H9 (cell line): Measurements from ENCODE around the gene GPD1L. TPM values are rescaled to one million over a fixed set of nuclear protein-coding genes. Genes with fewer than 3 reads are reported as not detected.

Experiments used
- DNase-seq: peaks from one replicate; pipeline ENCODE4 v3.0.0-alpha.2; 2017
- H2AFZ ChIP-seq: one replicate; pipeline ENCODE4 v1.6.1; 2013; ENCODE audit warnings: mild to moderate bottlenecking, low read length, control low read depth, moderate library complexity
- H2AK5ac ChIP-seq: 2 replicates; pipeline ENCODE4 v1.6.1; 2013; ENCODE audit warnings: low read length, control low read depth, mixed read lengths; ENCODE audit not compliant: insufficient read length
- H2BK120ac ChIP-seq: one replicate; pipeline ENCODE4 v1.6.1; 2013; ENCODE audit warnings: low read depth, mild to moderate bottlenecking, low read length, control low read depth, inconsistent platforms; ENCODE audit not compliant: poor library complexity, severe bottlenecking
- H2BK12ac ChIP-seq: 2 replicates; pipeline ENCODE4 v1.6.1; 2013; ENCODE audit warnings: low read length, control low read depth, mixed read lengths, low read depth; ENCODE audit not compliant: insufficient read length
- H2BK15ac ChIP-seq: 2 replicates; pipeline ENCODE4 v1.6.1; 2013; ENCODE audit warnings: low read depth, low read length, control low read depth
- H2BK20ac ChIP-seq: one replicate; pipeline ENCODE4 v1.6.1; 2013; ENCODE audit warnings: low read depth, mild to moderate bottlenecking, low read length, control low read depth, inconsistent platforms; ENCODE audit not compliant: poor library complexity, severe bottlenecking
- H2BK5ac ChIP-seq: 2 replicates; pipeline ENCODE4 v1.6.1; 2013; ENCODE audit warnings: low read length, control low read depth, mixed read lengths; ENCODE audit not compliant: insufficient read length
- H3K14ac ChIP-seq: 2 replicates; pipeline ENCODE4 v1.6.1; 2013; ENCODE audit warnings: low read length, control low read depth; ENCODE audit not compliant: insufficient read depth
- H3K18ac ChIP-seq: 2 replicates; pipeline ENCODE4 v1.6.1; 2013; ENCODE audit warnings: low read depth, mild to moderate bottlenecking, mixed read lengths, low read length, control low read depth; ENCODE audit not compliant: insufficient read length
- H3K23ac ChIP-seq: 2 replicates; pipeline ENCODE4 v1.6.1; 2013; ENCODE audit warnings: low read length, control low read depth, mixed read lengths, low read depth; ENCODE audit not compliant: insufficient read length
- H3K23me2 ChIP-seq: 2 replicates; pipeline ENCODE4 v1.6.1; 2013; ENCODE audit warnings: low read depth, mild to moderate bottlenecking, mixed read lengths, low read length, control low read depth; ENCODE audit not compliant: insufficient read length, poor library complexity, severe bottlenecking
- H3K27ac ChIP-seq: 2 replicates; pipeline ENCODE4 v1.5.1; 2013; ENCODE audit warnings: low read length, control low read depth, mixed read lengths, low read depth; ENCODE audit not compliant: insufficient read length
- H3K27me3 ChIP-seq: 2 replicates; pipeline ENCODE4 v1.6.1; 2013; ENCODE audit warnings: low read length, control low read depth, inconsistent platforms; ENCODE audit not compliant: insufficient read depth
- H3K4ac ChIP-seq: 2 replicates; pipeline ENCODE4 v1.6.1; 2013; ENCODE audit warnings: low read depth, mild to moderate bottlenecking, control low read depth, inconsistent platforms, low read length, moderate library complexity
- H3K4me1 ChIP-seq: 2 replicates; pipeline ENCODE4 v1.6.1; 2013; ENCODE audit warnings: low read length, control low read depth, inconsistent platforms; ENCODE audit not compliant: insufficient read depth
- H3K4me2 ChIP-seq: 2 replicates; pipeline ENCODE4 v1.6.1; 2013; ENCODE audit warnings: low read length, control low read depth, mixed read lengths; ENCODE audit not compliant: insufficient read length, insufficient read depth
- H3K56ac ChIP-seq: 2 replicates; pipeline ENCODE4 v1.6.1; 2013; ENCODE audit warnings: low read depth, mild to moderate bottlenecking, mixed read lengths, low read length, control low read depth; ENCODE audit not compliant: insufficient read length
- H3K79me1 ChIP-seq: 2 replicates; pipeline ENCODE4 v1.6.1; 2013; ENCODE audit warnings: low read depth, mild to moderate bottlenecking, moderate library complexity, low read length, control low read depth, inconsistent platforms; ENCODE audit not compliant: insufficient read depth, poor library complexity, severe bottlenecking
- H3K79me2 ChIP-seq: 2 replicates; pipeline ENCODE4 v1.6.1; 2013; ENCODE audit warnings: low read length, control low read depth, inconsistent platforms; ENCODE audit not compliant: insufficient read depth
- H3K9ac ChIP-seq: 2 replicates; pipeline ENCODE4 v1.6.1; 2013; ENCODE audit warnings: low read length, control low read depth, mixed read lengths; ENCODE audit not compliant: insufficient read length; ENCODE audit errors: extremely low read depth
- H3K9me3 ChIP-seq: one replicate; pipeline ENCODE4 v1.6.1; 2013; ENCODE audit warnings: low read depth, low read length, inconsistent platforms; ENCODE audit not compliant: control insufficient read depth
- H3T11ph ChIP-seq: one replicate; pipeline ENCODE4 v1.6.1; 2013; ENCODE audit warnings: mild to moderate bottlenecking, low read length, control low read depth, inconsistent platforms
- H4K20me1 ChIP-seq: one replicate; pipeline ENCODE4 v1.6.1; 2013; ENCODE audit not compliant: control insufficient read depth, insufficient read length, insufficient read depth
- H4K5ac ChIP-seq: 2 replicates; pipeline ENCODE4 v1.6.1; 2013; ENCODE audit warnings: low read depth, mild to moderate bottlenecking, mixed read lengths, low read length, control low read depth; ENCODE audit not compliant: insufficient read length
- H4K8ac ChIP-seq: replicated peaks from 2 replicates; pipeline ENCODE4 v1.6.1; 2013; ENCODE audit warnings: low read length, control low read depth, mixed read lengths, low read depth; ENCODE audit not compliant: insufficient read length
- H4K91ac ChIP-seq: 2 replicates; pipeline ENCODE4 v1.6.1; 2013; ENCODE audit warnings: low read depth, mild to moderate bottlenecking, moderate library complexity, mixed read lengths, low read length, control low read depth; ENCODE audit not compliant: insufficient read length
- H3K27ac Mint-ChIP-seq, 3 experiments: 2 replicates in 2 of 3; 3 replicates in 1 of 3; pipeline ENCODE4 v1.8.0; 2020 to 2021; ENCODE audit warnings: mixed read lengths in 3 of 3, mild to moderate bottlenecking in 1 of 3, moderate library complexity in 1 of 3
- H3K27me3 Mint-ChIP-seq: 2 replicates; pipeline ENCODE4 v1.8.0; 2021; ENCODE audit warnings: low read depth, mild to moderate bottlenecking, moderate library complexity, mixed read lengths
- H3K36me3 Mint-ChIP-seq, 3 experiments: 2 replicates in 2 of 3; 3 replicates in 1 of 3; pipeline ENCODE4 v1.8.0; 2020 to 2021; ENCODE audit warnings: low read depth in 3 of 3, mixed read lengths in 3 of 3; ENCODE audit not compliant: insufficient read depth in 1 of 3
- H3K4me1 Mint-ChIP-seq, 2 experiments: 2 replicates each; pipeline ENCODE4 v1.8.0; 2020; ENCODE audit warnings: mixed read lengths in 2 of 2
- H3K4me3 Mint-ChIP-seq, 2 experiments: 2 replicates in 1 of 2; 3 replicates in 1 of 2; pipeline ENCODE4 v1.8.0; 2020 to 2021; ENCODE audit warnings: mild to moderate bottlenecking in 2 of 2, mixed read lengths in 2 of 2, moderate library complexity in 1 of 2
- H3K9me3 Mint-ChIP-seq, 2 experiments: 2 replicates in 1 of 2; 3 replicates in 1 of 2; pipeline ENCODE4 v1.8.0; 2020; ENCODE audit warnings: mild to moderate bottlenecking in 2 of 2, mixed read lengths in 2 of 2, moderate library complexity in 1 of 2
- CTCF ChIP-seq: fragments of 200-600 bp; sonication (generic); conservative IDR thresholded peaks from 3 replicates; pipeline ENCODE4 v1.8.0; 2021; ENCODE audit warnings: antibody characterized with exemption, mild to moderate bottlenecking
- WGBS: extraction: QIAGEN DNeasy Blood & Tissue Kit; methylation state at CpG from one replicate; pipeline ENCODE4 v1.1.7; 2013; ENCODE audit warnings: missing lambda C conversion rate, low lambda C conversion rate, mixed read lengths; ENCODE audit not compliant: insufficient read length; ENCODE audit errors: extremely low coverage; 5-methylcytosine and 5-hydroxymethylcytosine counted together
- total RNA-seq: library from RNA; stranded (reverse); gene quantifications from 2 replicates; pipeline ENCODE4 v1.2.1, GENCODE V29; 2021

Gene GPD1L
- total RNA-seq, 1 experiment from 2014 or later, result 3.7 TPM

- no peak overlapping the region for H3K23ac ChIP-seq
- H3K27me3 Mint-ChIP-seq, result no peaks in the 10 kb centered on the region
- no peak overlapping the region for H2BK120ac ChIP-seq
- H3K23me2 ChIP-seq, result no peaks in the 10 kb centered on the region
- no peak overlapping the region for H4K91ac ChIP-seq
- H4K8ac ChIP-seq, result no peak overlapping the region
- H3K4me3 Mint-ChIP-seq, result no peak overlapping the region
- H4K20me1 ChIP-seq, result no peaks in the 10 kb centered on the region
- no peaks in the 10 kb centered on the region for H3K79me2 ChIP-seq
- no peaks in the 10 kb centered on the region for H3K9me3 Mint-ChIP-seq
- no peak overlapping the region for H3K56ac ChIP-seq
- H2BK12ac ChIP-seq, result no peak overlapping the region
- no peak overlapping the region; a peak in 1 of 7 replicates for H3K27ac Mint-ChIP-seq
- no peak overlapping the region for H3T11ph ChIP-seq
- no peak overlapping the region for H2AK5ac ChIP-seq
- no peaks in the 10 kb centered on the region for H3K27me3 ChIP-seq
- H2BK5ac ChIP-seq, result no peak overlapping the region
- no peak overlapping the region for H3K4ac ChIP-seq
- TF ChIP-seq CTCF, result no peak
- no peak overlapping the region for H2BK15ac ChIP-seq
- H3K9me3 ChIP-seq, result no peaks in the 10 kb centered on the region
- no peak overlapping the region for H4K5ac ChIP-seq
- DNase-seq, result no peak
- no peak overlapping the region for H3K9ac ChIP-seq
- H3K36me3 Mint-ChIP-seq, result peaks cover 0 to 4% (median 0%) of the 10 kb centered on the region in 3 experiments; a peak in 1 of 7 replicates
- no peaks in the 10 kb centered on the region for H3K79me1 ChIP-seq
- no CpG with 5 or more reads among the region's 12 CpGs for WGBS
- no peak overlapping the region for H3K27ac ChIP-seq
- peaks cover 6 to 11% of the 10 kb centered on the region in 2 experiments for H3K4me1 Mint-ChIP-seq
- no peak overlapping the region for H2AFZ ChIP-seq
- no peak overlapping the region for H3K14ac ChIP-seq
- H3K4me2 ChIP-seq, result no peak overlapping the region
- H3K4me1 ChIP-seq, result peaks cover under 1% of the 10 kb centered on the region; the same call in 1 of the 2 replicates
- no peak overlapping the region for H3K18ac ChIP-seq
- no peak overlapping the region for H2BK20ac ChIP-seq
These were observed 47.2 kb downstream of the GPD1L start for GRCh38 chr3:32153414-32154204.
